Right forelimb (tissue), 1 donor: ENCODE data around the gene DNAJB12.
"Not testable (repeated sequence)": the region's sequence is repeated elsewhere in the genome, so short reads cannot be mapped to it uniquely, and the experiment has no call there.

Experiments
- DNase-seq: peaks from one replicate; pipeline ENCODE4 v3.0.0-alpha.2; 2018

DNAJB12 gene

GRCh38 chr10:72353028-72353964 is 1.4 kb downstream of the DNAJB12 start:
- DNase-seq: no peak

GRCh38 chr10:72351479-72351878 is 3.2 kb downstream of the DNAJB12 start:
- DNase-seq: no peak

- DNase-seq: no peak
Measured at GRCh38 chr10:72349438-72349837, 5.3 kb downstream of the DNAJB12 start.

- no peak for DNase-seq
Measured at GRCh38 chr10:72348282-72348681, 6.4 kb downstream of the DNAJB12 start.

GRCh38 chr10:72346117-72346516 is 8.6 kb downstream of the DNAJB12 start:
- DNase-seq: not testable (repeated sequence)

GRCh38 chr10:72344932-72345331 is 9.8 kb downstream of the DNAJB12 start:
- DNase-seq: no peak

GRCh38 chr10:72342911-72343310 is 11.8 kb downstream of the DNAJB12 start:
- no peak for DNase-seq

- DNase-seq: no peak
Measured at GRCh38 chr10:72340510-72341261, 14.0 kb downstream of the DNAJB12 start.

GRCh38 chr10:72338180-72338579 is 16.5 kb downstream of the DNAJB12 start:
- no peak for DNase-seq

GRCh38 chr10:72337722-72338121 is 17.0 kb downstream of the DNAJB12 start:
- DNase-seq: no peak

- DNase-seq: peak; percentile 86
Measured at GRCh38 chr10:72337039-72337629, 17.6 kb downstream of the DNAJB12 start.

GRCh38 chr10:72336259-72337038 is 18.3 kb downstream of the DNAJB12 start:
- DNase-seq: no peak

- no peak for DNase-seq
Measured at GRCh38 chr10:72335394-72336258, 19.1 kb downstream of the DNAJB12 start.

GRCh38 chr10:72334825-72335393 is 19.8 kb downstream of the DNAJB12 start:
- DNase-seq: peak; percentile 83

- no peak for DNase-seq
Measured at GRCh38 chr10:72334196-72334824, 20.4 kb downstream of the DNAJB12 start.

GRCh38 chr10:72333112-72334015 is 21.4 kb downstream of the DNAJB12 start:
- DNase-seq: no peak

GRCh38 chr10:72332423-72333111 is 22.2 kb downstream of the DNAJB12 start:
- DNase-seq: no peak

GRCh38 chr10:72331575-72332422 is 22.9 kb downstream of the DNAJB12 start:
- DNase-seq: peak; percentile 88
